OCI-M1 (cell line): ENCODE measurements around the gene UBL4B.
A peak's percentile ranks its signal among the peaks of the same experiment; 100 is the strongest.

Experiments used
- DNase-seq: peaks from one replicate; lab custom pipeline; 2025; lab: John Stamatoyannopoulos, UW

UBL4B gene

DNA sequence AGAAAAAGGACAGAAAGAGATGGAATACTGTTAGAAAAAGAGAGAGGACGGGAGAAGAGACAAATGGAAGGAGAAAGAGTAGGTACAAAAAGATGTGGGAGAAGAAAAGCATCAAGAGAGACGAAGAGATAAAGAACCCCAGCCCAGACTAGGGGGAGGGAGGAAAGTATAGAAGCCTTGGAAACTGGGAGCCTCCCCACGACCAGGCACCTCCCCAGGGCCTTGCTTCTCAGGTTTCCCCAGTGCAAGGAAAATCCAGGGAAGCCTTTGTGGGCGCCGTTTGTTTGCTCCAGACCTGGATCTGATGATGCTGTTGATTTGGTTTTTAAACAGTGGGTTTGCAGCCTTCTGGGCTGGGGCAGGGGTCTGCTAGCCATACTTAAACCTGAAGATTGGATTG is 26.6 kb upstream of the UBL4B start:
- DNase-seq = no peak

DNA sequence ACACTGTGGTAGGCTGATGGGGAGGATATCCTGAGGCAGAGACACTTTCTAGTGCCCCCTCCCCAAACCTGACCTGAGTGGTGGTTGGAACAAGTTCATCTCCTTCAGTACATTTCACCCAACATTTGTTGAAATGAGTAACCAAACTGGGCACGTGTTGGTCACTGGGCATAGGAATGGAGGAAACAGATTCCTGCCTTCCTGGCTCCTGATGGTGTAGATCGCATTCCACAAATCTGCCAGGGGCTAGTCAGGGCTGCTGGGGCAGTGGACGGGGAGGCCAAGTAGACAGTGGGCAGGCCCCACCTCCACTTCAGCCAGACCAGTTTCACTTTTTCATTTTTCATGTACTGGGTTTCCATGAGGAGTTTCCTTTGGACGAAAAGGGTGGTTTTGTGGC is 25.3 kb upstream of the UBL4B start:
- DNase-seq = no peak

DNA sequence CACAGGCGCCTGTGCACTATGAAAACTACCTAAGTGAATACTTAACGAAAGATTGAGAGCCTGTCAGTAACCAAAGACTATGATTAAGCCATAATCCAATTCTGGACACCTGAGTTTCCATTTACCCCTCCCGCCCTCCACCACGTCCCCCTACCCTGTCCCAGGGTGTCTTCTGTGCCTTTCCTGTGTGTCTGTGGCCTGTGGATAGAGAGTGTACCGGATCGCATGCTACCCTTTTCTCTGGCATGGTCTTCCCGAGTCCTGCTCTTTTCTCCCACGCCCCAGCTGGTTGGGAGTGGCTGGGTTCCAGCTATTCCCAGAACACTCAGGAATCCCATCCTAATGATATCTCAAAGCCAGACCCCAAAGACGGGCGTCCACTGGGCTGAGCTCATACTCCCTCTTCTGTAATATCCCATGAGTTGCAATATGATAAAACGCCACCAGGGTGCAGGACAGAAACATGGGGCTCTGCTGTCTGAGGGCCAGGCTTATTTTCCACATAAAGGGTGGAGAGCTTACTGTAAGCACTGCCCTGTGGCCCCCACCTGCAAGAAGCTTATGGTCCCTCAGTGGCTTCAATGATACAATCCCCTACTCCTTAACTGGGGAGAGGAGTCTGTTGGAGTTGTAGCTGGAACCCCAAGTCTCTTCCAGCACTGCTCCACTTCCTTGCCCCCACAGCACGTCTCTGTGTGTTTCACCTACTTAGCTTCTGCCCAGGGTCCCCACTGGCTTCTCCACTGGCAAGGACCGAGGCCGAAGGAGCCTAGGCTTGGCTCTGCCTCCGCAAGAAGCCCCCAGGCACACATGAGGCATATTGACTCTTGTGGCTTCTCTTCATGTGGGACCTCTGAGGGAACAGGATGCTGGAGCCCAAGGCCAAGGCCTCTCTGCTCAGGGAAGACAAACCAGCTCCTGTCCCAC is 24.2 kb upstream of the UBL4B start:
- peak; percentile 84 for DNase-seq

DNA sequence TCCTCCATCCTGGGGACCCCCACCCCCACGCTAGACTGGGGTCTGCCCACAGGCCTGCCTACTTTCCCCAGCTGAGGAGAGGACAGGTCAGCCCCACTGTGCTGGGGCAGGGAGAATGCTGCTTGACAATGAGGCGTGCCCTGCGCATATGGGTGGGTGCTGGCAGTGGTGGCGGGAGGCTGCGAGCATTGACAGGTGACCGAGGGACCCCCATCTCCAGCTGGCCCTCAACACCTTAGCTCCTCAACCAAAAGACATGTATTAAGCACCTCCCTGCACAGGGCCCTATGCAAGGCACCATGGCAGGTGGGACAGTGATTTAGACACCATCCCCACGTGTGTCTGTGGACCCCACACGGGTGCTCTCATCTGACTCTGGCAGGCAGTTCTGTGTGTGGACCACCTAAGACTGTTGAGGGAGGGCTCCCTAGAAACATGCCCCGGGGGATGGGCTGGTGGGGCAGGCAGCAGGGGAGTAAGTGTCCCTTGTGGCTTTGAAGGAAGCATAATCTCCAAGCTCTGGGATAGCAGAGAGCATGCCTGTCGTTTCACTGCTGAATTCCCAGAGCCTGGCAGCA is 23.4 kb upstream of the UBL4B start:
- no peak for DNase-seq

DNA sequence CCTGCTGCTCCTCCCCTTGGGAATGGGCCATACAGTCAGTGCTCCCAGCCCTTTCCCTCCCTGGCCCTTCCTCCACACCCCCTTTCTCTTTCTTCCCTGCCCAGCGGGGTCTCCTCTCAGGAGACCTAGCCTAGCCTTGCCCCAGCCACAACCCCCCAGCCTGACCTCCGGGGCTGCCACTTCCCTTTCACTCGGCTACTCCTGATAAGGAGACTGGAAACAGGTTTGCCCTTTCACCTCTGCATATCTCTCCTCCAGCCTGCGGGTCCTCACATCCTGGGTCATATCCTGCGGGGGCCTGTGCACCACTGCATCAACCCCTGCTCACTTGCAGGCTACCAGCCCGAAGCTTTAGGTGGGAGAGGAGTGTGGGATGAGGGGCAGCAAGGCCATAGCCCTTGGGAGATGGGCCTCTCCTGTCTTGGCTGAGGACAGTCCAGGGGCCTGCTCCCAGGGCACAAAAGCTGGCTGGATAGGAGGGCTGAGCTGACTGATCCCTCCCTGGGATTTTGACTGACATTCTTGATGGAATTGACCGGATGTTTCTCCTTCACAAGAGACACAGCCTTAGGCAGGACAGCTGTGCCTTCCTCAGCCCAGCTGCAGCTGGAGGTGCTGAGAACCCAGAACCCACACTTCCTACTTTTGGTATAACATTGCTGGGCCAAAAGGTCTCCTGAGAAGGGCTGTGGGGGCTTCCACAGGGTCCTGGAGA is 22.5 kb upstream of the UBL4B start:
- peak; percentile 61 for DNase-seq

DNA sequence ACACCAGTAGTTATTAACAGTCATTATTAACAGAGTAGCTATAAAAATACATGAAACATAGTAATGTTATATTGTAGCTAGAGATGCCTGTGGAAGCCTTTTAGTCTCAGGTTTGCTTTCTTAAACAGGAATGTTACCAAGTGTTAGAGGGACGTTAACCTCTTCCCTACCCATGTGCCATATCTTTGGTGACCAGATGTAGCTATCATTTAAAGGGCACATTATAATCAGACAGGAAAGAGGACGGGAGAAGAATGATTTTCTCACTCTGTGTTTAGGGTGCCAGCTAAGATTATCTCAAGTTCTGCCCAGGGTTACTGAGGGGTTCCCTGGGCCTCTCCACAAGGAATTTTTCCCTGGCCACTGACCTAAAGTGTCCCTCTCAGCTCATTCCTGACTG is 20.9 kb upstream of the UBL4B start:
- peak; percentile 36 for DNase-seq

DNA sequence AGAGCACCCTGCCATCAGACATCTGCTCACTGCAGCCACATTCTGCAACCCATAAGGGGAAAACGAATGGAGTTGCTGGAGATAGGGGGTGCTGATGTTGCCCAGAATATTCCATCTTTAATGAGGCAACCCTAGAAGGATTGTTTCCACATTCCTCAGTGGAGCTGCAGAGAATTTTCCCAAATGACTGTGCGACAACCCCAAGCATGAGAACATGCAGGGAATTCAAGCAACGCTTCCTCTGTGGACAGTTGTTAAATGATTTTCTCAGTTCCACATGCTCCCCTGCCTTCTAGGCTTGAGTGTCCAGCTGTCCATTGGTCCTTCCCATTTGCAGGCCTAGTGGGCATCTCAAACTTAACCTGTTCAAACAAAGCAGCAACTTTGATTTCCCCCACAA is 20.5 kb upstream of the UBL4B start:
- no peak for DNase-seq

DNA sequence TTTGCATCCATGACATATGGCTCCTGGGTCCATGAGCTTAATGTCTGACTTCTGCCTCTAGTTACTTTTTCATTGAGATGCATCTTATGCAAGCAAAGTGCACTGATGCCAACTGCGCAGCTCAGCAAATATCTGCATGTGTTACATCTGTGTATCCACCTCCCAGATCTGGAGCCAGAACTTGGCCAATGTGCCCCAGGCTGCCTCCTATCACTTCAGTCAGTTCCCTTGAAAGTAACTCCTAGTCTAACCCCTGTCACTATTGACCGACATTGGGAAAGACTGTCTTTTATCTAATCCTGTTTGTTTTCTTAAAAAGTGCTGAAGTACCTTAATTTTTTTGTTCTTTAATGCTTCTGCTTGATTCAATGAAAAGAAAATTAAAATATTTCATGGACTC is 19.3 kb upstream of the UBL4B start:
- no peak for DNase-seq

DNA sequence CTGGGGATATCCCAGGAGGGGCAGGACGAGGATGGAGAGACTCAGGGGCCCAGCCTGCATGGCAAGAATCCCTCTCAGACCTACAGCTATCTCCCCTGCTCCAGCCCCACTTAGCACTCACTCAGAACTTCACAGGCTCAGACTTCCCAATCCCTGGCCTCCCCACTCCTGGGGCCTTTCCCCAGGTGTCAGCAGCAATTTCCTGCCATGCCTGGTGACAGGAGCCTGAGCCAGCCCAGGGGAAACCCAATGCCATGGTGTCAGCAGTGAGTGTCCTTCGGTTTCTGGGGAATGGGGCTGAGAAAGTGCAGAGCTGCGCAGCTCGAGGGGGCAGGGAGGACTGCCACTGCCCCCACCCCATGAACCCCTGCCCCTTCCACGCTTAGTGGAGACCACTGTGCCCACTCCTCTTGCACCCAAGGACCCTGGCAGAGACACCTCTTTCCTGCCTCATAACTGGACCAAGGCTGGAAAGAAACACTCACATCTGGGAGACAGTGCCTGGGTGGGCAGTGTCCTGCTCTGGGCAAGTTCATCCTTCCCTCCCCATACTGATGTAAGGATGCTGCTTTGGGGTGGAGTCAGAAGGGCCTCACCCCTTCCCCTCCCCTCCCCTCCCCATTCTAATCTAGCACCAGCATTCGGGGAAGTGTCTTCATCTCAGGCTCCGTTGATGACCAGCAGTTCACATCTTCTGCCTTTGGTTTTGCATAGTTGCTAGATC is 17.1 kb upstream of the UBL4B start:
- DNase-seq = no peak

DNA sequence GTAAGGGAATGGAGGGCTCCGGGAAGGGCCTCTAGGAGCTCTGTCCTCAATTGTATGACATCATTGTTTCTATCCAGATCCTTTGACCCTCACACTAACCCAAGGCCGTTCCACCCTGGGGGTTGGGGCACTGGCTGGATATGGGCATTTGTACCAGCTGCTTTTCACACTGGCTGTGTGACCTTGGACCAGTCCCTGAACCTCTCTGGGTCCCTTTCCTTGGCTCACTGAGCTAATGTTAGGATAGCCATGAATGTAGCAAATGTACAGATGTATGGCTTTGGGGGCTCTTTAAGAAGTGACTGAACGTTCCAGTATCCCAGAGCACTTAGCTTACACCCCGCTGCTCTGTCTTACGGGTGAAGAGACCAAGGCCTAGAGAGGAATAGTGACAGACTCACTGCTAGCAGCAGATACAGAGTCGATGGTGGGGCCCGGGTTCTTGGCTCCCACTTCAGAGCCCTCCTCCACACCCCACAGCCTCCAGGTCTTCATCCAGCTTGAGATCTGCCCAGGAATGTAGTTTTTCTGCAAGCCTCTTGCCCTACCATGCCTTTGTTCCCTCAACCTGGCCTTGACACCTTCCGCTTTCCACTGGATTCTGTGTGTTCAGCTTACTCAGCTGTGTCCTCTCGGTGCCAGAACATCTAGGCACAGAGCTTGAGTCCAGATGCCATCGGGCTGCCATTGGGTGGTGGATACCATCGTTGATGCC is 14.6 kb upstream of the UBL4B start:
- no peak for DNase-seq

DNA sequence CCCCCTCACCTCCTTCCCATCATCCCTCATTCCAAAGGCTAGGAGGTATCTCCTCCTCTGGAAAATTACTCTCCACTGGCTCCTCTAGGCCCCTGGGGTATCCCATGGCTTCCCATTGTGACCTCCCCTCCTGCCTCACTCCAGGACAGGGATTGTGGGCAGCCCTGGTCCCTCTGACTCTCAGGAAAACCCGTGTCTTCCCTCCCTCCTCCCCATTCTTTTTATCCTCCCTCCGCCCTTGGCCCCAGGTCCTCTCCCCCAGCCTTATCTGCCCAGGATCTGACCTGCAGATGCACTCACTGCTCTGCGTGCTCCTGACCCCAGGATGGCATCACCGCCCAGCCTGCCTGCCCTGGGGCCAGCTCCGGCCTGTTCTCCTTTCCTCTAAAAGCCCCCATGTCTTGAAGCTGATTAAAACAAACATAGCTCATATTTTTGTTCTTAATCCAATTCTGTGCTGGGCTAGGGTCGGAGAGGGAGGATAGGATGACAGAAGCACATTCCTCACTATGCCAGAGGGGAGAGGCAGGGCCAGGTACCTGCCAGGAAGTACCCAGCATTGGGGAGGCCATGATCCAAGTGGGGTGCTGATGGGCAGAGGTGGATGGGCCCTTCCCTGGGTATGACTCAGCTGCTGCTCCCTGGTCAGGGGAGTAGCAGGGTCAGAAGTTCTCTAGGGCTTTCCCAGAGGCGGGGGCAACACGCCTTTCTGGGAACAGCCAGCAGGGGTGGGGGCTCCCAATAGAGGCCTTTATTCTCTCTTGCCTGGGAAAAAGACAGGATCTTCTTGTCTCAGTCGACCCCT is 13.8 kb upstream of the UBL4B start:
- no peak for DNase-seq

DNA sequence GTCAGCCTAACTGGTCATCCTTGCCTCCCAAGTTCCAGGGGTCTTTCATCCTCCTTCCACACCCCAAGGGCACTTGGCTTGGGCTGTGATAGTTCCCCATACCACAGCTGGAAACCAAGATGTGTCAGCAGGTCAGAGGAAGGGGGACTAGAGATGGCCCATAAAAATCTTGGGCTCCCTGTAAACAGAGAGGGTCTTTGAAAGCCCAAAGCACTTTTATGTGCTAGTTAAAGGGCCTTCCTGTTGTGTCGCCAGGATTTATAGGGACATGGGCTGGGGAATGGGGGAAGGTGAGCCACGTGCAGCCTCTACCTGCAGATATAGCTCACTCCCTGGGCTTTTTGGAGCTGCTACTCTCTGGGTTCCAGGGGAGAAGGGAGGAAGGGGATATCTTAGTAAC is 11.9 kb upstream of the UBL4B start:
- DNase-seq = no peak

DNA sequence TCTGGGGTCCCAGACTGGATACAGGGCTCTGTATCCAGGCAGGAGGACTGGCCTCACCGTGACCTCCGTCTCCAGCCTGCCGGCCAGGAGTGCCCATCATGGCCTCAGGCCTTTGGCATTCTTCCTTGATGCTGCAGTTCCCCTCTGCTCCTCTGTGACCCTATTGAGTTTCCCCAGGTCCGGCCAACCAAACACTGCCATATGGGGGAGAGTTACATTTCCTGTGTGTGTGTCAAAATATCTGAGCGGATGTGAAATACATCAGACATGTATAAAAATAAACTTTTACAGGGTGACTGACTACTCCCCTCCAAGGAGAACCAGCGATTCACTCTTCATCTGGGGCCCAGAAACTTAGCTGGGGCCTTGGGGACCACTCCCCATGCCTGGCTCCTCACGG is 10.2 kb upstream of the UBL4B start:
- no peak for DNase-seq

DNA sequence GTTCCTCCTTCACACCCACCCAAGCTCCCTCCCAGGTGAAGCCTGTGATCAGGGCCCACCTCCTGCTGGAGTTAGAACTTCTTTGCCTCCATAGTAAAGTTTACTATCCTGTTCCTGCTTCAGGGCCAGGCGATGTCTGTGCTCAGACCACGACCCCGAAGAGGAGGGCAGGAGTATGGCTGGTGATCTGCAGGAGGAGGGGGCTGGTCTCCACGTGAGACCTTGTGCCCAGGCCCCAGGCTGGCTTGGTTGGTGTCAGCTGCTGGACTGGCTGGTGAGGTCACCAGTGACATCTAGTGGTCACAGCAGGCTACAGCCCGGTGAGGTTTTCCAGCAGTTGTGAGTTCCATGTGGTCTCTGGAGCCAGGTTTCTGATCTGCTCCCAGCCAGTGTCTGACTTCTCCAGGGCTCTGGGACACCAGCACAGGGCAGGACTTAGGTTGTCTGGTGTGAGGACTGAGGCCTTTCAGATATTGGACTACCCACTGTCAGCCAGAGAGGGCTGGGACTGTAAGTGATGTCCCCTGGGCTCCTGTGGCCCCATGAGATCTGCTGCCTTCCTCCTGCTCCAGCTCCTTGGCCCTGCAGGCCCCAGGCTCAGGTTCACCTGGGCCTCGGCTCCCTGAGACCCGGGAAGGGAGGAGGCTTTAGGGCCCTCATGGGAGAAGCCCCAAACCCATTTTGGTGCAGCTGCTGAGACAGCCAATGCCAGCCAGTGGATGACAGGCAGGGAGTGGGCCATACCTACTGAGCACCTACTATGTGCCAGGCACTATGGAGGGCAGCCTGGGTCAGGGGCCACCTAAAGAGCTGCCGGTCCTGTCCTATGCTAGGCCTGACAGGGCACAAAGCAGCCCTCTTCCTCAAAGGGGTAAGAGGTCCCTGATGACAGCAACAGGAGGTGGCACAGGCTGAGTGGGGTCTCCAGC is 6.0 kb upstream of the UBL4B start:
- peak; percentile 83 for DNase-seq

DNA sequence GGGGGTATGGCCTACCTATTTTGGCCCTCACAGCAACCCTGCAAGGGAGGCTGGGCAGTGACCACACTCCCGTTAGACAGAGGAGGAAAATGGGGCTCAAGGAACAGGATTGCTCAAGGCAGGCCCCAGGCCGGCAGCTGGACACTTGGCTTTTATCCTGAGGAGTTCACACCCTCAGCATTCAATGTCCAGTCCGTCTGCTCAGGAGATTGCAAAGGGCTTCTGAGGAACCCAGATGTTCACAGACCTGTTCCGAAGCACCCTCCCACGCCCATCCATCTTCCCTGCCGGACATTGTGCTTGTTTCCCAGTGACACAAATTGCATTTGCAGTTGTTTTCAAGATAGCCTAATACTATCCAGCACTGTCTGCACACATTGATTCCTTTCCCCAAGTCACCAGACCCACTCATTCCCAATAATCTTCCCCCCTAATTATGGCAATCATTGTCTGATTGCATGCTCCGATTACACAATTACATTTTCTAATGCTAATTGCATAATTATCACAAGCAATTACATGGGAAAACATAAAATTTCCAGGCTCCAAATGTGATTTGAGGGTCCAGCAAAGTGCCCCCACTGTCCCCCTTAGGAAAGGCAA is 4.3 kb upstream of the UBL4B start:
- DNase-seq = no peak

DNA sequence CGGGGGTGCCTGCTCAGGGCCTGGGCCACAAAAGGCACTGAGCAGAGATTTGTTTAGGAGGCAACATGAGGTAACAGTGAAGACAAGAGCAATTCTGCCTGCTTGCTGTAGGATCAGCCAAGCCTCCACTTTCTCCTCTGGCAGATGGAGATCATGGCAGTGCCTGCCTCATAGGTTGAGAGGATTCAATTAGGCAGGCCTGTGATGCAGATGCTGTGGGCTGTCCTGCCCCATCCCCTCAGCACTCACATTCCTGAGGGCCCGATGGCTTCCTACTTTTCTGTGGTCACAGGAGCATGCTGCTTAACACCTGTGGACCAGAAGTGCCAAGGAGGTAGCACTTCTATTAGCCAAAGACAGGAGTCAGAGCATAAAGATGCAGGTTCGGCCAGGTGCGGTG is 1.2 kb upstream of the UBL4B start:
- DNase-seq = no peak

DNA sequence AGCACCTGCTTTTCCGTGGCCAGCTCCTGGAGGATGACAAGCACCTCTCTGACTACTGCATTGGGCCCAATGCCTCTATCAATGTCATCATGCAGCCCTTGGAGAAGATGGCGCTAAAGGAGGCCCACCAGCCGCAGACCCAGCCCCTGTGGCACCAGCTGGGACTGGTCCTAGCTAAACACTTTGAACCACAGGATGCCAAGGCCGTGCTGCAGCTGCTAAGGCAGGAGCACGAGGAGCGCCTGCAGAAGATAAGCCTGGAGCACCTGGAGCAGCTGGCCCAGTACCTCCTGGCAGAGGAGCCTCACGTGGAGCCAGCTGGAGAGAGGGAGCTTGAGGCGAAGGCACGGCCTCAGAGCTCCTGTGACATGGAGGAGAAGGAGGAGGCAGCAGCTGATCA is 413 bp downstream of the UBL4B start:
- DNase-seq = no peak

DNA sequence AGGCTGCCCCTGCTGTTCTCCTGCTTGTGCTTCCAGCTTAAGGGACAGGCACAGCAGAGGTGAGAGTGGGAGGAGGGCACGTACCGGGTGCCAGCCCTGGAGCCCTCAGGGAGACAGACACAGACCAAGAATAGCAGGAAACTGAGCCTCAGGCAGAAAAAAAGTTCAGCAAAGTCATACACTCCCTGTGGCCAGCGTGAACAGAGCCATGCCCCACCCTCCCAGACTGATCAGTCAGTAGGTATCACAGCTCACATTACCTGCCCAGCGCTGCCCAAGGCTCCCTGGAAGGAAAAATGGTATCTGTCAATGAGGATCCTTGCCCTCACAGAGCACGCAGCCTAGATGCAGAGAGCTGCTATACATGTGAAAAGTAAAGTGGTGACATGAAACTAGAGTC is 1.3 kb downstream of the UBL4B start:
- no peak for DNase-seq

DNA sequence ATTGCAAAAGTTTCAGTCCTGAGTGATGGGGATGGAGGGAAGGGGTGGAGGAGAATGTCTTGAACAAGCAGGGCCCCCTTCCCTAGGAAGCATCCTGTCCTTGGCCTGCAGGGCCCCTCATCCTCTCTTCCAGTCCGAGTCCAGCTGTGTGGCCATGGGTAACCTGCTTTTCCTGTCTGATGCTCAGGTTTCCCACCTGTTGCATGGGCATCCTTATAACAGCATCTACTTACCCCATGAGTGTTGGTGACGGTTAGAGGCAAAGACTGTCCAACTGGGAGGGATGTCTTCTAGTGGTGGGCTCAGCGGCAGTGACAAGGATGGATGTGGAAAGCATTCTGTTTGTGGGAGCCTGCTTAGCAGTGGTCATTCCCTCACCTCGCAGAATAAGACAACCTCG is 1.9 kb downstream of the UBL4B start:
- DNase-seq = no peak
